HepG2 (cell line): ENCODE measurements around the gene ARL6IP4. TPM values are rescaled to one million over a fixed set of nuclear protein-coding genes. Genes with fewer than 3 reads are reported as not detected.

Experiments
- ATAC-seq: fragments of 200-7000 bp; cut with Tn5 transposase; 3 replicates; pipeline ENCODE4 v1.9.1; 2020; ENCODE audit warnings: mild to moderate bottlenecking, moderate library complexity
- BruUV-seq: library from RNA; stranded (reverse); fragments of 400-500 nt; replicated peaks from 2 replicates; lab custom pipeline; 2021; lab: Mats Ljungman, UMichigan
- CTCF ChIA-PET: fragments of 300-600 bp; formaldehyde crosslinking; extraction: SDS; loops from one replicate; lab custom pipeline; 2021; ENCODE audit warnings: low total read pairs, inconsistent platforms, low intra/inter-chr PET ratio; lab: Yijun Ruan, JAX
- POLR2A ChIA-PET: fragments of 350-600 bp; sonication (Branson Sonifier 250); formaldehyde crosslinking; loops from one replicate; lab custom pipeline; 2020; ENCODE audit warnings: antibody characterized with exemption, inconsistent platforms; lab: Yijun Ruan, JAX
- DNase-seq: peaks from one replicate; pipeline ENCODE4 v3.0.0-alpha.2; 2015; ENCODE audit warnings: low spot score
- FAIRE-seq: peaks from 3 replicates; lab custom pipeline; 2011; peaks lifted over from hg19 to GRCh38; lab: Jason Lieb, UNC
- H2AFZ ChIP-seq: one replicate; pipeline ENCODE4 v1.6.1; 2011; ENCODE audit warnings: low read length, inconsistent platforms
- H3K27ac ChIP-seq: fragments of 300-600 bp; 3 replicates; pipeline ENCODE4 v1.8.0; 2011; ENCODE audit warnings: mixed run types, mild to moderate bottlenecking, mixed read lengths, low read length, inconsistent platforms; ENCODE audit not compliant: insufficient read depth; ENCODE audit errors: extremely low read length
- H3K27me3 ChIP-seq, 2 experiments: fragments of 200-600 bp in 1 of 2; 2 replicates in 1 of 2; 3 replicates in 1 of 2; pipeline versions ENCODE4 v1.6.0 to v1.8.0; 2011; ENCODE audit warnings: low read length in 2 of 2, mild to moderate bottlenecking in 2 of 2, moderate library complexity in 2 of 2, inconsistent platforms in 1 of 2; ENCODE audit not compliant: insufficient read depth in 2 of 2, control insufficient read depth in 1 of 2
- H3K36me3 ChIP-seq, 2 experiments: fragments of 200-600 bp in 1 of 2; replicated peaks in 1 of 2; 2 replicates in 1 of 2; 3 replicates in 1 of 2; pipeline versions ENCODE4 v1.5.1 to v1.8.0; 2011; ENCODE audit warnings: low read length in 2 of 2, inconsistent platforms in 1 of 2; ENCODE audit not compliant: insufficient read depth in 2 of 2, control insufficient read depth in 1 of 2
- H3K4me1 ChIP-seq: 2 replicates; pipeline ENCODE4 v1.5.1; 2012; ENCODE audit warnings: low read length, inconsistent platforms; ENCODE audit not compliant: insufficient read depth
- H3K4me2 ChIP-seq: 2 replicates; pipeline ENCODE4 v1.6.0; 2011; ENCODE audit warnings: low read depth, low read length, inconsistent platforms
- H3K4me3 ChIP-seq, 3 experiments: fragments of 200-600 bp in 1 of 3; sonication (generic), shearing (Covaris generic) in 1 of 3; replicated peaks in 1 of 3; 2 replicates each; pipeline ENCODE4 v1.5.1; 2011 to 2016; ENCODE audit warnings: low read length in 3 of 3, inconsistent platforms in 2 of 3, low read depth in 2 of 3, mild to moderate bottlenecking in 2 of 3, control low read depth in 1 of 3, mixed read lengths in 1 of 3; ENCODE audit not compliant: insufficient read depth in 1 of 3
- H3K79me2 ChIP-seq: one replicate; pipeline ENCODE4 v1.6.1; 2011; ENCODE audit warnings: low read length, inconsistent platforms; ENCODE audit not compliant: insufficient read depth
- H3K9ac ChIP-seq: 2 replicates; pipeline ENCODE4 v1.6.0; 2011; ENCODE audit warnings: mild to moderate bottlenecking, low read depth, low read length, inconsistent platforms; ENCODE audit not compliant: insufficient read depth
- H3K9me3 ChIP-seq: 2 replicates; pipeline ENCODE4 v1.5.1; 2012; ENCODE audit warnings: mild to moderate bottlenecking, low read length
- H4K20me1 ChIP-seq: 2 replicates; pipeline ENCODE4 v1.6.0; 2011; ENCODE audit warnings: inconsistent platforms, mild to moderate bottlenecking, low read length, moderate library complexity; ENCODE audit not compliant: insufficient read depth
- EEA1 ChIP-seq: sonication (generic); formaldehyde crosslinking; IDR thresholded peaks from 2 replicates; pipeline ENCODE4 v1.5.1; 2020; ENCODE audit warnings: mild to moderate bottlenecking, missing genetic modification reagents, borderline replicate concordance
- ESRRA ChIP-seq: sonication (generic); formaldehyde crosslinking; IDR thresholded peaks from 2 replicates; pipeline ENCODE4 v1.5.1; 2020; ENCODE audit warnings: mild to moderate bottlenecking, low read depth, missing genetic modification reagents
- FOXO1 ChIP-seq: sonication (generic); formaldehyde crosslinking; IDR thresholded peaks from 2 replicates; pipeline ENCODE4 v1.4.0; 2020; ENCODE audit warnings: missing genetic modification reagents
- GLI4 ChIP-seq: sonication (generic); formaldehyde crosslinking; IDR thresholded peaks from 2 replicates; pipeline ENCODE4 v1.5.1; 2020; ENCODE audit warnings: missing genetic modification reagents, mild to moderate bottlenecking, moderate library complexity, borderline replicate concordance
- HNF4G ChIP-seq, 2 experiments: sonication (generic) in 1 of 2; formaldehyde crosslinking in 1 of 2; IDR thresholded peaks; 2 replicates each; pipeline versions ENCODE4 v1.4.0 to v1.6.1; 2011 to 2020; ENCODE audit warnings: borderline replicate concordance in 2 of 2, low read depth in 2 of 2, mild to moderate bottlenecking in 2 of 2, low read length in 1 of 2, missing genetic modification reagents in 1 of 2, moderate library complexity in 1 of 2
- HNRNPH1 ChIP-seq: fragments of 200-400 bp; formaldehyde crosslinking; optimal IDR thresholded peaks from 2 replicates; pipeline ENCODE3; 2017; ENCODE audit warnings: mild to moderate bottlenecking, low read depth, low read length
- JARID2 ChIP-seq: sonication (generic); formaldehyde crosslinking; IDR thresholded peaks from 2 replicates; pipeline ENCODE4 v1.8.1; 2023; ENCODE audit warnings: missing genetic modification reagents, inconsistent platforms; ENCODE audit not compliant: insufficient replicate concordance
- KLF6 ChIP-seq: IDR thresholded peaks from 2 replicates; pipeline ENCODE4 v1.8.0; 2016; ENCODE audit warnings: missing biosample characterization, missing genetic modification reagents
- PAX8 ChIP-seq: sonication (generic); formaldehyde crosslinking; IDR thresholded peaks from 2 replicates; pipeline ENCODE4 v1.8.0; 2022; ENCODE audit warnings: mild to moderate bottlenecking, missing genetic modification reagents, borderline replicate concordance
- YEATS2 ChIP-seq: sonication (generic); formaldehyde crosslinking; IDR thresholded peaks from 2 replicates; pipeline ENCODE4 v1.4.0; 2020; ENCODE audit warnings: missing genetic modification reagents, borderline replicate concordance
- ZNF501 ChIP-seq: sonication (generic); formaldehyde crosslinking; IDR thresholded peaks from 2 replicates; pipeline ENCODE4 v1.5.1; 2020; ENCODE audit warnings: mild to moderate bottlenecking, moderate library complexity, missing genetic modification reagents
- ZNF614 ChIP-seq: IDR thresholded peaks from 2 replicates; pipeline ENCODE4 v1.6.1; 2018; ENCODE audit warnings: missing biosample characterization, missing genetic modification reagents, inconsistent platforms, borderline replicate concordance
- ZNF720 ChIP-seq: sonication (generic); formaldehyde crosslinking; IDR thresholded peaks from 2 replicates; pipeline ENCODE4 v1.4.0; 2020; ENCODE audit warnings: missing genetic modification reagents
- ZSCAN20 ChIP-seq: sonication (generic); formaldehyde crosslinking; IDR thresholded peaks from 2 replicates; pipeline ENCODE4 v1.4.0; 2020; ENCODE audit warnings: missing genetic modification reagents, mild to moderate bottlenecking, borderline replicate concordance
- ZSCAN30 ChIP-seq: sonication (generic); formaldehyde crosslinking; IDR thresholded peaks from 2 replicates; pipeline ENCODE4 v1.5.0; 2020; ENCODE audit warnings: mild to moderate bottlenecking, missing genetic modification reagents
- WGBS: methylation state at CpG from one replicate; pipeline ENCODE4 v1.1.6; 2017; ENCODE audit warnings: low lambda C conversion rate; 5-methylcytosine and 5-hydroxymethylcytosine counted together
- in situ Hi-C: cut with HindIII; loops from 2 replicates; pipeline ENCODE4 v1.10.0; 2017; ENCODE audit warnings: low pct_unique_long_range_greater_than_20kb; ENCODE audit not compliant: extremely low pct_ligation_motif_present
- intact Hi-C: fragments of 100-400 bp; cut with micrococcal nuclease; formaldehyde crosslinking; loops from one replicate; pipeline ENCODE4 v1.10.0; 2022; ENCODE audit not compliant: unreplicated experiment
- polyA plus RNA-seq, 8 experiments: library from polyadenylated mRNA; depleted of rRNA in 3 of 8; stranded (reverse) in 7 of 8; unstranded in 1 of 8; fragments of >200 nt; fragmentation: Illumina TruSeq in 4 of 8; extraction: Trizol in 4 of 8; gene quantifications; 2 replicates each; pipeline versions ENCODE4 v1.2.1 to v1.2.3, GENCODE V29; 2011 to 2016; ENCODE audit warnings: low read depth in 4 of 8, missing spikeins in 1 of 8, mixed read lengths in 1 of 8; ENCODE audit not compliant: insufficient read depth in 1 of 8
- total RNA-seq, 5 experiments: library from RNA; depleted of rRNA; stranded (reverse); fragments of >200 nt; fragmentation: Illumina TruSeq; extraction: Trizol; gene quantifications; 2 replicates each; pipeline ENCODE4 v1.2.3, GENCODE V29; 2016; ENCODE audit warnings: low read depth in 1 of 5
- TF ChIP-seq, protein P1 (sequence below): sonication (generic); formaldehyde crosslinking; IDR thresholded peaks from 2 replicates; pipeline ENCODE4 v1.5.0; 2020; ENCODE audit warnings: missing genetic modification reagents, mild to moderate bottlenecking, borderline replicate concordance
- TF ChIP-seq, protein P2 (sequence below): sonication (generic); formaldehyde crosslinking; IDR thresholded peaks from 2 replicates; pipeline ENCODE4 v1.4.0; 2020; ENCODE audit warnings: missing genetic modification reagents, mild to moderate bottlenecking, borderline replicate concordance
- TF ChIP-seq, protein P3 (sequence below): sonication (generic); formaldehyde crosslinking; IDR thresholded peaks from 2 replicates; pipeline ENCODE4 v1.8.1; 2023; ENCODE audit warnings: missing genetic modification reagents, mild to moderate bottlenecking, borderline replicate concordance
- TF ChIP-seq, protein P4 (sequence below): sonication (generic); formaldehyde crosslinking; conservative IDR thresholded peaks from 2 replicates; pipeline ENCODE4 v1.4.0; 2020; ENCODE audit warnings: missing genetic modification reagents

ARL6IP4 gene
- total and polyA plus RNA-seq, 2 of the 13 experiments (the other 11 are each of a cell fraction or from before 2014, with no cell fraction given), result 155 to 220 TPM

DNA sequence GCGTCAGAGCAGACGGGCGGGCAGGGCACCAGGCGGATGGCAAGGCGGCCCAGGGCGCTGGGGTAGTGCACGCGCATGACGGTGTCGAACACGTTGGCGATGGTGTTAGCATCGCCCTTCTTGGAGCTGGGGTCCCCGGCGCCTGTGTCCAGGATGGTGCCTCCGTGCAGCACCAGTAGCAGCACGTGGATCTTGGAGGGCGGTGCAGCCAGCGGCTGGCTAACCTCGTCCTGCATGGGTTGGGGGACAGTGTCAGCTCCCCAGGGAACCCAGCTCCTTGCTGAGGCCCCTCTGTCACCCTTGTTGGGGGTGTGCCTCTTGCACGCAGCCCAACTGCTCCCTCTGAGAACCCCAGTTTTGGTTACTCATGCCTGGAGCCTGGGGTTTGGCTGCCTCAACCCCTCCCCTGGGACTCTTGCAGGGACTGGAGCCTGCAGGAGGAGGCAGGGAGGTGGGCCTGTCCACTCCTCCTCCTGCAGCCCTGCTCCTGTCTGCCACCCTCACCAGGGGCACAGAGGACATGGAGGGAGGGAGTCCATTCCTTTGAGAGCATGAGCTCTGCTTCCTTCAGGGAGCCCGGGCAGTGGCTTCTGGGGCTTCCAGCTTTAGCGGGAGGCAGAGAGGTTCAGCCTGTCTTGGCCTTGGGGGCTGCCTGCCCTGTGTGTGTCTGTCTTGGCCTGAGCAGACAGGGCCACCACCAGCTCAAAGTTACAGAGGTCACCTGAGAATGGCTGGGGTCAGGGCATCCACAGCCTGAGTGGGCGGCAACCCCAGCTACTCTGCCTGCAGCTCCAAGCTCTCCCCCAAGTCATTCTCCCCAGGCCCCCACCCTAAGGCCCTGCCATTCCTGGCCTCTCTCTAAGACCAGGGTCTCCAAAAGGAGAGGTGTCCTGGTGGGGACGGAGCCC, 17.1 kb downstream of the ARL6IP4 start:
- no peak for ATAC-seq
- CTCF ChIA-PET, result no interaction called here

More for the DNA sequence above, 17.1 kb downstream of the ARL6IP4 start:
- peaks cover 2 to 7% of the 10 kb centered on the region in 2 experiments; a peak in 3 of 5 replicates for H3K36me3 ChIP-seq
- H3K4me3 ChIP-seq, result no peak overlapping the region
- no TSS peak for BruUV-seq
- H2AFZ ChIP-seq, result no peak overlapping the region
- in situ Hi-C loops (no loop called here), intact Hi-C loops (no loop called here)
- H4K20me1 ChIP-seq, result no peaks in the 10 kb centered on the region
- no peaks in the 10 kb centered on the region for H3K79me2 ChIP-seq
- no peak overlapping the region for H3K4me2 ChIP-seq
- no peak overlapping the region for H3K27ac ChIP-seq
- POLR2A ChIA-PET, result no interaction called here
- TF ChIP-seq EEA1 (CRISPR knock-in tag) (no peak), KLF6 (CRISPR knock-in tag) (no peak), HNF4G (IDR thresholded peaks at IDR 0.05; ENCODE audit: borderline replicate concordance, low read depth, low read length) (no peak), HNF4G (CRISPR knock-in tag; IDR thresholded peaks at IDR 0.05; ENCODE audit: borderline replicate concordance, low read depth) (no peak), PAX8 (CRISPR knock-in tag) (no peak), HNRNPH1 (no peak), YEATS2 (CRISPR knock-in tag) (no peak), GLI4 (no peak), JARID2 (no peak), ZNF614 (no peak), FOXO1 (CRISPR knock-in tag) (no peak), ZNF720 (no peak), ZSCAN30 (CRISPR knock-in tag) (no peak), ZSCAN20 (CRISPR knock-in tag) (no peak), ESRRA (CRISPR knock-in tag) (no peak), ZNF501 (CRISPR knock-in tag) (no peak)
- TF ChIP-seq, protein P1, sequence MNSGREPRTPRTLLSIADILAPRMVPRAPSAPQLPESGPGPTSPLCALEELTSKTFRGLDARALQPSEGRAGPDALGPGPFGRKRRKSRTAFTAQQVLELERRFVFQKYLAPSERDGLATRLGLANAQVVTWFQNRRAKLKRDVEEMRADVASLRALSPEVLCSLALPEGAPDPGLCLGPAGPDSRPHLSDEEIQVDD (CRISPR knock-in tag), result no peak
- TF ChIP-seq, protein P2, sequence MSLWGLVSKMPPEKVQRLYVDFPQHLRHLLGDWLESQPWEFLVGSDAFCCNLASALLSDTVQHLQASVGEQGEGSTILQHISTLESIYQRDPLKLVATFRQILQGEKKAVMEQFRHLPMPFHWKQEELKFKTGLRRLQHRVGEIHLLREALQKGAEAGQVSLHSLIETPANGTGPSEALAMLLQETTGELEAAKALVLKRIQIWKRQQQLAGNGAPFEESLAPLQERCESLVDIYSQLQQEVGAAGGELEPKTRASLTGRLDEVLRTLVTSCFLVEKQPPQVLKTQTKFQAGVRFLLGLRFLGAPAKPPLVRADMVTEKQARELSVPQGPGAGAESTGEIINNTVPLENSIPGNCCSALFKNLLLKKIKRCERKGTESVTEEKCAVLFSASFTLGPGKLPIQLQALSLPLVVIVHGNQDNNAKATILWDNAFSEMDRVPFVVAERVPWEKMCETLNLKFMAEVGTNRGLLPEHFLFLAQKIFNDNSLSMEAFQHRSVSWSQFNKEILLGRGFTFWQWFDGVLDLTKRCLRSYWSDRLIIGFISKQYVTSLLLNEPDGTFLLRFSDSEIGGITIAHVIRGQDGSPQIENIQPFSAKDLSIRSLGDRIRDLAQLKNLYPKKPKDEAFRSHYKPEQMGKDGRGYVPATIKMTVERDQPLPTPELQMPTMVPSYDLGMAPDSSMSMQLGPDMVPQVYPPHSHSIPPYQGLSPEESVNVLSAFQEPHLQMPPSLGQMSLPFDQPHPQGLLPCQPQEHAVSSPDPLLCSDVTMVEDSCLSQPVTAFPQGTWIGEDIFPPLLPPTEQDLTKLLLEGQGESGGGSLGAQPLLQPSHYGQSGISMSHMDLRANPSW (CRISPR knock-in tag), result no peak
- TF ChIP-seq, protein P3, sequence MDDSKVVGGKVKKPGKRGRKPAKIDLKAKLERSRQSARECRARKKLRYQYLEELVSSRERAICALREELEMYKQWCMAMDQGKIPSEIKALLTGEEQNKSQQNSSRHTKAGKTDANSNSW (CRISPR knock-in tag), result no peak
- TF ChIP-seq, protein P4, sequence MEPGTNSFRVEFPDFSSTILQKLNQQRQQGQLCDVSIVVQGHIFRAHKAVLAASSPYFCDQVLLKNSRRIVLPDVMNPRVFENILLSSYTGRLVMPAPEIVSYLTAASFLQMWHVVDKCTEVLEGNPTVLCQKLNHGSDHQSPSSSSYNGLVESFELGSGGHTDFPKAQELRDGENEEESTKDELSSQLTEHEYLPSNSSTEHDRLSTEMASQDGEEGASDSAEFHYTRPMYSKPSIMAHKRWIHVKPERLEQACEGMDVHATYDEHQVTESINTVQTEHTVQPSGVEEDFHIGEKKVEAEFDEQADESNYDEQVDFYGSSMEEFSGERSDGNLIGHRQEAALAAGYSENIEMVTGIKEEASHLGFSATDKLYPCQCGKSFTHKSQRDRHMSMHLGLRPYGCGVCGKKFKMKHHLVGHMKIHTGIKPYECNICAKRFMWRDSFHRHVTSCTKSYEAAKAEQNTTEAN, result no peak
- H3K27me3 ChIP-seq, result no peaks in the 10 kb centered on the region; a peak in 1 of 5 replicates
- 93% methylated on average over 5 of the region's 25 CpGs for WGBS
- H3K9ac ChIP-seq, result no peak overlapping the region
- peaks cover 12% of the 10 kb centered on the region for H3K4me1 ChIP-seq
- no peak for FAIRE-seq
- DNase-seq, result no peak
- no peaks in the 10 kb centered on the region for H3K9me3 ChIP-seq
